Ishikawa (cell line): ENCODE measurements around the gene PKM.

Experiments
- CEBPB ChIP-seq: IDR thresholded peaks from 2 replicates; pipeline ENCODE4 v1.6.1; 2012
- NFIC ChIP-seq: IDR thresholded peaks from 2 replicates; pipeline ENCODE4 v1.6.1; 2012
- TAF1 ChIP-seq: IDR thresholded peaks from 2 replicates; pipeline ENCODE4 v1.6.1; 2012; ENCODE audit warnings: low read depth, mild to moderate bottlenecking
- YY1 ChIP-seq: IDR thresholded peaks from 2 replicates; pipeline ENCODE4 v1.6.1; 2012; ENCODE audit warnings: low read depth
- TF ChIP-seq, protein P1 (sequence below): IDR thresholded peaks from 2 replicates; pipeline ENCODE4 v1.6.1; 2012; ENCODE audit warnings: low read depth, mild to moderate bottlenecking

DNA sequence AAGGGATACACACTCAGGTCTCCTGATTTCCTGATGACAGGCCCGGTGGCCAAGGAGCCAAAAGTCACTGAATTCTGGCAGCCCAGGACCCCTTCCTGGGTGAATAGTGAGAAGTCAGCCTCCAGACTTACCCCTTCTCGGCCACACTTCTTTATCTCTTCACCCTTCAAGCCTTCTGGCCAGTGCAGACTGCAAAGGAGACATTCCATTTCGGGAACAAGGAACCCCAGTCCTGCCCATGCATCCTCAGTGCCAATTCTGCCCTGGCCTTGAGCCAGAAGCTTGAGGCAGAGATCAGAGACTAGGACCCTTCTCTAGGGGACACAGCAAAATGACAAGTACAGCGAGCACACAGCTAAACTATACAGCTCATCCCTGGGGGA, 62.2 kb downstream of the PKM start:
- TF ChIP-seq TAF1 (no peak), YY1 (no peak), CEBPB (no peak), NFIC (no peak)
- TF ChIP-seq, protein P1, sequence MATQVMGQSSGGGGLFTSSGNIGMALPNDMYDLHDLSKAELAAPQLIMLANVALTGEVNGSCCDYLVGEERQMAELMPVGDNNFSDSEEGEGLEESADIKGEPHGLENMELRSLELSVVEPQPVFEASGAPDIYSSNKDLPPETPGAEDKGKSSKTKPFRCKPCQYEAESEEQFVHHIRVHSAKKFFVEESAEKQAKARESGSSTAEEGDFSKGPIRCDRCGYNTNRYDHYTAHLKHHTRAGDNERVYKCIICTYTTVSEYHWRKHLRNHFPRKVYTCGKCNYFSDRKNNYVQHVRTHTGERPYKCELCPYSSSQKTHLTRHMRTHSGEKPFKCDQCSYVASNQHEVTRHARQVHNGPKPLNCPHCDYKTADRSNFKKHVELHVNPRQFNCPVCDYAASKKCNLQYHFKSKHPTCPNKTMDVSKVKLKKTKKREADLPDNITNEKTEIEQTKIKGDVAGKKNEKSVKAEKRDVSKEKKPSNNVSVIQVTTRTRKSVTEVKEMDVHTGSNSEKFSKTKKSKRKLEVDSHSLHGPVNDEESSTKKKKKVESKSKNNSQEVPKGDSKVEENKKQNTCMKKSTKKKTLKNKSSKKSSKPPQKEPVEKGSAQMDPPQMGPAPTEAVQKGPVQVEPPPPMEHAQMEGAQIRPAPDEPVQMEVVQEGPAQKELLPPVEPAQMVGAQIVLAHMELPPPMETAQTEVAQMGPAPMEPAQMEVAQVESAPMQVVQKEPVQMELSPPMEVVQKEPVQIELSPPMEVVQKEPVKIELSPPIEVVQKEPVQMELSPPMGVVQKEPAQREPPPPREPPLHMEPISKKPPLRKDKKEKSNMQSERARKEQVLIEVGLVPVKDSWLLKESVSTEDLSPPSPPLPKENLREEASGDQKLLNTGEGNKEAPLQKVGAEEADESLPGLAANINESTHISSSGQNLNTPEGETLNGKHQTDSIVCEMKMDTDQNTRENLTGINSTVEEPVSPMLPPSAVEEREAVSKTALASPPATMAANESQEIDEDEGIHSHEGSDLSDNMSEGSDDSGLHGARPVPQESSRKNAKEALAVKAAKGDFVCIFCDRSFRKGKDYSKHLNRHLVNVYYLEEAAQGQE = no peak
